H9 (cell line): Measurements from ENCODE around the gene PLEKHM1. TPM values are rescaled to one million over a fixed set of nuclear protein-coding genes. Genes with fewer than 3 reads are reported as not detected.
"Not testable (repeated sequence)": the region's sequence is repeated elsewhere in the genome, so short reads cannot be mapped to it uniquely, and the experiment has no call there.

Experiments used
- DNase-seq: peaks from one replicate; pipeline ENCODE4 v3.0.0-alpha.2; 2017
- H2AFZ ChIP-seq: one replicate; pipeline ENCODE4 v1.6.1; 2013; ENCODE audit warnings: mild to moderate bottlenecking, low read length, control low read depth, moderate library complexity
- H2AK5ac ChIP-seq: 2 replicates; pipeline ENCODE4 v1.6.1; 2013; ENCODE audit warnings: low read length, control low read depth, mixed read lengths; ENCODE audit not compliant: insufficient read length
- H2BK120ac ChIP-seq: one replicate; pipeline ENCODE4 v1.6.1; 2013; ENCODE audit warnings: low read depth, mild to moderate bottlenecking, low read length, control low read depth, inconsistent platforms; ENCODE audit not compliant: poor library complexity, severe bottlenecking
- H2BK12ac ChIP-seq: 2 replicates; pipeline ENCODE4 v1.6.1; 2013; ENCODE audit warnings: low read length, control low read depth, mixed read lengths, low read depth; ENCODE audit not compliant: insufficient read length
- H2BK15ac ChIP-seq: 2 replicates; pipeline ENCODE4 v1.6.1; 2013; ENCODE audit warnings: low read depth, low read length, control low read depth
- H2BK20ac ChIP-seq: one replicate; pipeline ENCODE4 v1.6.1; 2013; ENCODE audit warnings: low read depth, mild to moderate bottlenecking, low read length, control low read depth, inconsistent platforms; ENCODE audit not compliant: poor library complexity, severe bottlenecking
- H2BK5ac ChIP-seq: 2 replicates; pipeline ENCODE4 v1.6.1; 2013; ENCODE audit warnings: low read length, control low read depth, mixed read lengths; ENCODE audit not compliant: insufficient read length
- H3K14ac ChIP-seq: 2 replicates; pipeline ENCODE4 v1.6.1; 2013; ENCODE audit warnings: low read length, control low read depth; ENCODE audit not compliant: insufficient read depth
- H3K18ac ChIP-seq: 2 replicates; pipeline ENCODE4 v1.6.1; 2013; ENCODE audit warnings: low read depth, mild to moderate bottlenecking, mixed read lengths, low read length, control low read depth; ENCODE audit not compliant: insufficient read length
- H3K23ac ChIP-seq: 2 replicates; pipeline ENCODE4 v1.6.1; 2013; ENCODE audit warnings: low read length, control low read depth, mixed read lengths, low read depth; ENCODE audit not compliant: insufficient read length
- H3K23me2 ChIP-seq: 2 replicates; pipeline ENCODE4 v1.6.1; 2013; ENCODE audit warnings: low read depth, mild to moderate bottlenecking, mixed read lengths, low read length, control low read depth; ENCODE audit not compliant: insufficient read length, poor library complexity, severe bottlenecking
- H3K27ac ChIP-seq: 2 replicates; pipeline ENCODE4 v1.5.1; 2013; ENCODE audit warnings: low read length, control low read depth, mixed read lengths, low read depth; ENCODE audit not compliant: insufficient read length
- H3K27me3 ChIP-seq: 2 replicates; pipeline ENCODE4 v1.6.1; 2013; ENCODE audit warnings: low read length, control low read depth, inconsistent platforms; ENCODE audit not compliant: insufficient read depth
- H3K4ac ChIP-seq: 2 replicates; pipeline ENCODE4 v1.6.1; 2013; ENCODE audit warnings: low read depth, mild to moderate bottlenecking, control low read depth, inconsistent platforms, low read length, moderate library complexity
- H3K4me1 ChIP-seq: 2 replicates; pipeline ENCODE4 v1.6.1; 2013; ENCODE audit warnings: low read length, control low read depth, inconsistent platforms; ENCODE audit not compliant: insufficient read depth
- H3K4me2 ChIP-seq: 2 replicates; pipeline ENCODE4 v1.6.1; 2013; ENCODE audit warnings: low read length, control low read depth, mixed read lengths; ENCODE audit not compliant: insufficient read length, insufficient read depth
- H3K56ac ChIP-seq: 2 replicates; pipeline ENCODE4 v1.6.1; 2013; ENCODE audit warnings: low read depth, mild to moderate bottlenecking, mixed read lengths, low read length, control low read depth; ENCODE audit not compliant: insufficient read length
- H3K79me1 ChIP-seq: 2 replicates; pipeline ENCODE4 v1.6.1; 2013; ENCODE audit warnings: low read depth, mild to moderate bottlenecking, moderate library complexity, low read length, control low read depth, inconsistent platforms; ENCODE audit not compliant: insufficient read depth, poor library complexity, severe bottlenecking
- H3K79me2 ChIP-seq: 2 replicates; pipeline ENCODE4 v1.6.1; 2013; ENCODE audit warnings: low read length, control low read depth, inconsistent platforms; ENCODE audit not compliant: insufficient read depth
- H3K9ac ChIP-seq: 2 replicates; pipeline ENCODE4 v1.6.1; 2013; ENCODE audit warnings: low read length, control low read depth, mixed read lengths; ENCODE audit not compliant: insufficient read length; ENCODE audit errors: extremely low read depth
- H3K9me3 ChIP-seq: one replicate; pipeline ENCODE4 v1.6.1; 2013; ENCODE audit warnings: low read depth, low read length, inconsistent platforms; ENCODE audit not compliant: control insufficient read depth
- H3T11ph ChIP-seq: one replicate; pipeline ENCODE4 v1.6.1; 2013; ENCODE audit warnings: mild to moderate bottlenecking, low read length, control low read depth, inconsistent platforms
- H4K20me1 ChIP-seq: one replicate; pipeline ENCODE4 v1.6.1; 2013; ENCODE audit not compliant: control insufficient read depth, insufficient read length, insufficient read depth
- H4K5ac ChIP-seq: 2 replicates; pipeline ENCODE4 v1.6.1; 2013; ENCODE audit warnings: low read depth, mild to moderate bottlenecking, mixed read lengths, low read length, control low read depth; ENCODE audit not compliant: insufficient read length
- H4K8ac ChIP-seq: replicated peaks from 2 replicates; pipeline ENCODE4 v1.6.1; 2013; ENCODE audit warnings: low read length, control low read depth, mixed read lengths, low read depth; ENCODE audit not compliant: insufficient read length
- H4K91ac ChIP-seq: 2 replicates; pipeline ENCODE4 v1.6.1; 2013; ENCODE audit warnings: low read depth, mild to moderate bottlenecking, moderate library complexity, mixed read lengths, low read length, control low read depth; ENCODE audit not compliant: insufficient read length
- H3K27ac Mint-ChIP-seq, 3 experiments: 2 replicates in 2 of 3; 3 replicates in 1 of 3; pipeline ENCODE4 v1.8.0; 2020 to 2021; ENCODE audit warnings: mixed read lengths in 3 of 3, mild to moderate bottlenecking in 1 of 3, moderate library complexity in 1 of 3
- H3K27me3 Mint-ChIP-seq: 2 replicates; pipeline ENCODE4 v1.8.0; 2021; ENCODE audit warnings: low read depth, mild to moderate bottlenecking, moderate library complexity, mixed read lengths
- H3K36me3 Mint-ChIP-seq, 3 experiments: 2 replicates in 2 of 3; 3 replicates in 1 of 3; pipeline ENCODE4 v1.8.0; 2020 to 2021; ENCODE audit warnings: low read depth in 3 of 3, mixed read lengths in 3 of 3; ENCODE audit not compliant: insufficient read depth in 1 of 3
- H3K4me1 Mint-ChIP-seq, 2 experiments: 2 replicates each; pipeline ENCODE4 v1.8.0; 2020; ENCODE audit warnings: mixed read lengths in 2 of 2
- H3K4me3 Mint-ChIP-seq, 2 experiments: 2 replicates in 1 of 2; 3 replicates in 1 of 2; pipeline ENCODE4 v1.8.0; 2020 to 2021; ENCODE audit warnings: mild to moderate bottlenecking in 2 of 2, mixed read lengths in 2 of 2, moderate library complexity in 1 of 2
- H3K9me3 Mint-ChIP-seq, 2 experiments: 2 replicates in 1 of 2; 3 replicates in 1 of 2; pipeline ENCODE4 v1.8.0; 2020; ENCODE audit warnings: mild to moderate bottlenecking in 2 of 2, mixed read lengths in 2 of 2, moderate library complexity in 1 of 2
- WGBS: extraction: QIAGEN DNeasy Blood & Tissue Kit; methylation state at CpG from one replicate; pipeline ENCODE4 v1.1.7; 2013; ENCODE audit warnings: missing lambda C conversion rate, low lambda C conversion rate, mixed read lengths; ENCODE audit not compliant: insufficient read length; ENCODE audit errors: extremely low coverage; 5-methylcytosine and 5-hydroxymethylcytosine counted together
- total RNA-seq: library from RNA; stranded (reverse); gene quantifications from 2 replicates; pipeline ENCODE4 v1.2.1, GENCODE V29; 2021

Gene PLEKHM1
- total RNA-seq, 1 experiment from 2014 or later: 20.7 TPM

DNA sequence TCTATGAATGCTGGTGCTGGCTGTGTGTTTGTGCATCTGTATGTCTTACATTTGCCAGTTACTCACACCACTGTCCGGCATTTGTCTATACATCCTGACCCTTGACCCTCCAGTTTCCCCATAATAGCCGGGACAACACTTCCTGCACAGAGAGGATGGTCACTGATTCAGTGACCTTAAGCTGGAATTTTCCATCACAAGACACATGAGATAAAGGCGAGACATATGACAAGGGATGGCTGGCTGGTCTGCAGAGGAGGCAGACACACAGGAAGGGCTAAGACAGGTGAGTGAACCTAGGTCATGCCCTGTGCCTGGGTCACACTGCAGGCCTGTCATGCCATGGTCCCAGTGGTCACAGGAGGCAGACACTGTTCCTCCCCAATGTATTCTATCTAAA lies 18.3 kb downstream of the PLEKHM1 start:
- not testable (repeated sequence) for H3K9me3 Mint-ChIP-seq, H3K23ac ChIP-seq, H2BK120ac ChIP-seq, H2BK15ac ChIP-seq, H3K23me2 ChIP-seq, H3K27ac Mint-ChIP-seq, H3K18ac ChIP-seq, H2AFZ ChIP-seq, H3T11ph ChIP-seq, H3K27me3 Mint-ChIP-seq, DNase-seq, H3K27ac ChIP-seq, H2BK20ac ChIP-seq, H2BK5ac ChIP-seq, H3K79me2 ChIP-seq, H3K9ac ChIP-seq, H3K56ac ChIP-seq, H3K4me1 Mint-ChIP-seq, H3K4me1 ChIP-seq, H2AK5ac ChIP-seq, H3K9me3 ChIP-seq, H4K5ac ChIP-seq, H3K4me3 Mint-ChIP-seq, H3K79me1 ChIP-seq, H3K4ac ChIP-seq, H3K27me3 ChIP-seq, H4K8ac ChIP-seq, H4K20me1 ChIP-seq, H3K4me2 ChIP-seq, H4K91ac ChIP-seq, H2BK12ac ChIP-seq, H3K14ac ChIP-seq
- peaks cover 4 to 19% (median 4%) of the 10 kb centered on the region in 3 experiments; a peak in 3 of 7 replicates for H3K36me3 Mint-ChIP-seq
- no CpG with 5 or more reads among the region's 3 CpGs for WGBS

DNA sequence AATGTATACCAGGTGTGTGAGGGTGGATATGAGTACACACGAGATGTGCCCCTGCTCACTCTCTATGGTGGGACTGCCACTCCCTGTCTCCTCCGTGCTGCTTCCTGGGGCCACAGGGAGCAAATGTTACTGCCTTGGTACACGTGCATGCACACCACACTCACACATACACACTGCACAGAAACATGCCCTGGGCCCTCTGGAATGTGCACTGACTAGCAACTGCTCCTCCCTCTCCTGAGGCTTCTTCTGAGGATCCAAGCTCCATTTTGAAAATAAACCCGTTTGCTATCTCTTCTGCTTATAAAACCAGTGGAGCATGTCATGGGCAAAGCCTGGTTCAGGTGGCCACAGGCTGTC lies 21.3 kb downstream of the PLEKHM1 start:
- not testable (repeated sequence) for H3K27me3 ChIP-seq, H2BK5ac ChIP-seq, H2AK5ac ChIP-seq, H3K27ac Mint-ChIP-seq, H4K20me1 ChIP-seq, H3K18ac ChIP-seq, DNase-seq, H3K14ac ChIP-seq, H4K8ac ChIP-seq, H3K79me1 ChIP-seq, H3K4me1 ChIP-seq, H3K79me2 ChIP-seq, H3K56ac ChIP-seq, H3K9me3 Mint-ChIP-seq, H3K23me2 ChIP-seq, H3K27me3 Mint-ChIP-seq, H3K4me3 Mint-ChIP-seq, H4K91ac ChIP-seq, H2BK20ac ChIP-seq, H2AFZ ChIP-seq, H2BK12ac ChIP-seq, H2BK15ac ChIP-seq, H4K5ac ChIP-seq, H3K9me3 ChIP-seq, H3K4me2 ChIP-seq, H2BK120ac ChIP-seq, H3K23ac ChIP-seq, H3K9ac ChIP-seq, H3K27ac ChIP-seq, H3T11ph ChIP-seq, H3K4me1 Mint-ChIP-seq, H3K4ac ChIP-seq
- no CpG with 5 or more reads among the region's 4 CpGs for WGBS
- peaks cover 0 to 11% (median 4%) of the 10 kb centered on the region in 3 experiments; a peak in 3 of 7 replicates for H3K36me3 Mint-ChIP-seq
